WTC11 (cell line): ENCODE measurements around the gene SDC1. TPM values are rescaled to one million over a fixed set of nuclear protein-coding genes. Genes with fewer than 3 reads are reported as not detected.

Source experiments
- ATAC-seq: fragments of 200-7000 bp; cut with Tn5 transposase; 2 replicates; pipeline ENCODE4 v1.10.0; 2021; ENCODE audit warnings: mild to moderate bottlenecking, moderate library complexity
- CTCF ChIA-PET: fragments of 300-600 bp; sonication (Branson Sonifier 250); formaldehyde crosslinking; loops from one replicate; lab custom pipeline; 2021; ENCODE audit warnings: antibody characterized with exemption; lab: Charles Lee
- POLR2A ChIA-PET: fragments of 350-600 bp; sonication (Branson Sonifier 250); formaldehyde crosslinking; loops from one replicate; lab custom pipeline; 2021; ENCODE audit warnings: antibody characterized with exemption; lab: Charles Lee
- DNase-seq: peaks from one replicate; pipeline ENCODE4 v3.0.0; 2021; ENCODE audit warnings: low spot score
- H3K27ac Mint-ChIP-seq: 2 replicates; pipeline ENCODE4 v1.8.0; 2021; ENCODE audit warnings: mixed read lengths
- H3K27me3 Mint-ChIP-seq: 2 replicates; pipeline ENCODE4 v1.8.0; 2021; ENCODE audit warnings: low read depth, mild to moderate bottlenecking, moderate library complexity, mixed read lengths
- H3K36me3 Mint-ChIP-seq: 2 replicates; pipeline ENCODE4 v1.8.0; 2021; ENCODE audit warnings: mixed read lengths
- H3K4me1 Mint-ChIP-seq: 2 replicates; pipeline ENCODE4 v1.8.0; 2022; ENCODE audit warnings: mixed read lengths
- H3K4me3 Mint-ChIP-seq: 2 replicates; pipeline ENCODE4 v1.8.0; 2021; ENCODE audit warnings: mild to moderate bottlenecking, moderate library complexity, mixed read lengths
- H3K9me3 Mint-ChIP-seq: 2 replicates; pipeline ENCODE4 v1.8.0; 2021; ENCODE audit warnings: mixed read lengths
- AR ChIP-seq: fragments of 250-450 bp; sonication (Bioruptor Pico); IDR thresholded peaks from 2 replicates; pipeline ENCODE4 v1.9.0; 2021; ENCODE audit warnings: mild to moderate bottlenecking
- ATF3 ChIP-seq: sonication (generic); formaldehyde crosslinking; conservative IDR thresholded peaks from 2 replicates; pipeline ENCODE4 v1.8.1; 2022; ENCODE audit warnings: mild to moderate bottlenecking, missing genetic modification reagents
- CBFB ChIP-seq: sonication (generic); formaldehyde crosslinking; IDR thresholded peaks from 2 replicates; pipeline ENCODE4 v1.8.1; 2022; ENCODE audit warnings: mild to moderate bottlenecking, low read depth, missing genetic modification reagents
- ERG ChIP-seq: fragments of 250-450 bp; sonication (Bioruptor Pico); IDR thresholded peaks from 2 replicates; pipeline ENCODE4 v1.8.0; 2021; ENCODE audit warnings: mild to moderate bottlenecking
- FOXJ3 ChIP-seq: sonication (generic); formaldehyde crosslinking; IDR thresholded peaks from 2 replicates; pipeline ENCODE4 v1.9.0; 2021; ENCODE audit warnings: missing genetic modification reagents, mild to moderate bottlenecking, borderline replicate concordance
- GRHL2 ChIP-seq: fragments of 250-450 bp; sonication (Bioruptor Pico); IDR thresholded peaks from 2 replicates; pipeline ENCODE4 v1.8.0; 2022; ENCODE audit warnings: mild to moderate bottlenecking, moderate library complexity; ENCODE audit not compliant: insufficient replicate concordance, severe bottlenecking
- IRF1 ChIP-seq: sonication (generic); formaldehyde crosslinking; IDR thresholded peaks from 2 replicates; pipeline ENCODE4 v1.8.0; 2023; ENCODE audit warnings: missing genetic modification reagents
- JUN ChIP-seq: sonication (generic); formaldehyde crosslinking; IDR thresholded peaks from 2 replicates; pipeline ENCODE4 v1.8.0; 2023; ENCODE audit warnings: mild to moderate bottlenecking, missing genetic modification reagents
- KAT7 ChIP-seq: sonication (generic); formaldehyde crosslinking; IDR thresholded peaks from 2 replicates; pipeline ENCODE4 v1.8.1; 2023; ENCODE audit warnings: missing genetic modification reagents, mild to moderate bottlenecking, borderline replicate concordance
- MAX ChIP-seq: sonication (generic); formaldehyde crosslinking; IDR thresholded peaks from 2 replicates; pipeline ENCODE4 v1.8.0; 2022; ENCODE audit warnings: mild to moderate bottlenecking, missing genetic modification reagents
- MXD4 ChIP-seq: fragments of 250-450 bp; sonication (Bioruptor Pico); IDR thresholded peaks from 2 replicates; pipeline ENCODE4 v1.8.0; 2021; ENCODE audit warnings: mild to moderate bottlenecking, moderate library complexity, borderline replicate concordance
- NFE2L1 ChIP-seq: sonication (generic); formaldehyde crosslinking; IDR thresholded peaks from 2 replicates; pipeline ENCODE4 v1.8.1; 2023; ENCODE audit warnings: missing genetic modification reagents
- SOX15 ChIP-seq: fragments of 250-450 bp; sonication (Bioruptor Pico); IDR thresholded peaks from 2 replicates; pipeline ENCODE4 v1.9.0; 2021; ENCODE audit warnings: mild to moderate bottlenecking
- TCF7 ChIP-seq: sonication (generic); formaldehyde crosslinking; IDR thresholded peaks from 2 replicates; pipeline ENCODE4 v1.8.0; 2022; ENCODE audit warnings: mild to moderate bottlenecking, low read depth, missing genetic modification reagents, moderate library complexity
- ZBTB21 ChIP-seq: sonication (generic); formaldehyde crosslinking; IDR thresholded peaks from 2 replicates; pipeline ENCODE4 v1.8.1; 2023; ENCODE audit warnings: mild to moderate bottlenecking, missing genetic modification reagents, borderline replicate concordance
- ZNF232 ChIP-seq: sonication (generic); formaldehyde crosslinking; IDR thresholded peaks from 2 replicates; pipeline ENCODE4 v1.8.0; 2022; ENCODE audit warnings: mild to moderate bottlenecking, missing genetic modification reagents
- ZNF396 ChIP-seq: fragments of 250-450 bp; sonication (Bioruptor Pico); IDR thresholded peaks from 2 replicates; pipeline ENCODE4 v1.8.0; 2021; ENCODE audit warnings: mild to moderate bottlenecking, moderate library complexity, borderline replicate concordance
- ZNF423 ChIP-seq: fragments of 250-450 bp; sonication (Bioruptor Pico); IDR thresholded peaks from 2 replicates; pipeline ENCODE4 v2.1.2; 2022; ENCODE audit warnings: mild to moderate bottlenecking, moderate library complexity
- ZNF425 ChIP-seq: fragments of 250-450 bp; sonication (Bioruptor Pico); conservative IDR thresholded peaks from 2 replicates; pipeline ENCODE4 v1.9.0; 2021; ENCODE audit warnings: mild to moderate bottlenecking
- total RNA-seq: library from RNA; stranded (reverse); gene quantifications from 3 replicates; pipeline ENCODE4 v1.2.3, GENCODE V29; 2021
- TF ChIP-seq, protein P1 (sequence below): sonication (generic); formaldehyde crosslinking; IDR thresholded peaks from 2 replicates; pipeline ENCODE4 v1.8.1; 2023; ENCODE audit warnings: mild to moderate bottlenecking, missing genetic modification reagents, moderate library complexity
- TF ChIP-seq, protein P2 (sequence below): sonication (generic); formaldehyde crosslinking; IDR thresholded peaks from 2 replicates; pipeline ENCODE4 v1.8.1; 2022; ENCODE audit warnings: missing genetic modification reagents, borderline replicate concordance

SDC1 gene
- total RNA-seq, 1 experiment from 2014 or later = 52.6 TPM

- ChIA-PET POLR2A (no interaction called here), CTCF (interaction anchor here (1.8 to 2.1 kb wide), 2 partner anchors 22 to 26 kb away, joined by 7 to 9 read pairs; no protein-coding TSS in a partner anchor)
- H3K9me3 Mint-ChIP-seq = no peaks in the 10 kb centered on the region
- H3K36me3 Mint-ChIP-seq = peaks cover 32% of the 10 kb centered on the region
- DNase-seq = no peak
- ATAC-seq = no peak
- H3K27me3 Mint-ChIP-seq = no peaks in the 10 kb centered on the region
- no peak overlapping the region for H3K4me3 Mint-ChIP-seq
- no peak overlapping the region for H3K27ac Mint-ChIP-seq
- TF ChIP-seq FOXJ3 (CRISPR knock-in tag) = no peak
- TF ChIP-seq SOX15 = no peak
- no peak for TF ChIP-seq MAX
- TF ChIP-seq ZNF396 (CRISPR knock-in tag) = no peak
- TF ChIP-seq KAT7 = no peak
- TF ChIP-seq NFE2L1 (CRISPR knock-in tag) = no peak
- no peak for TF ChIP-seq JUN
- H3K4me1 Mint-ChIP-seq = no peaks in the 10 kb centered on the region
These were observed 39.7 kb upstream of the SDC1 start for GRCh38 chr2:20264629-20265028.

- Mint-ChIP-seq H3K4me3 (no peak overlapping the region), H3K27ac (no peak overlapping the region), H3K36me3 (peaks cover 61% of the 10 kb centered on the region), H3K4me1 (no peaks in the 10 kb centered on the region), H3K27me3 (no peaks in the 10 kb centered on the region), H3K9me3 (no peaks in the 10 kb centered on the region)
- ChIA-PET CTCF (interaction anchor here (1.1 kb wide), 1 partner anchor 33 kb away, joined by 4 read pairs; no protein-coding TSS in a partner anchor), POLR2A (no interaction called here)
- DNase-seq (no peak), ATAC-seq (no peak)
- TF ChIP-seq, protein P1, sequence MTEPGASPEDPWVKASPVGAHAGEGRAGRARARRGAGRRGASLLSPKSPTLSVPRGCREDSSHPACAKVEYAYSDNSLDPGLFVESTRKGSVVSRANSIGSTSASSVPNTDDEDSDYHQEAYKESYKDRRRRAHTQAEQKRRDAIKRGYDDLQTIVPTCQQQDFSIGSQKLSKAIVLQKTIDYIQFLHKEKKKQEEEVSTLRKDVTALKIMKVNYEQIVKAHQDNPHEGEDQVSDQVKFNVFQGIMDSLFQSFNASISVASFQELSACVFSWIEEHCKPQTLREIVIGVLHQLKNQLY (CRISPR knock-in tag) = no peak
- TF ChIP-seq GRHL2 (CRISPR knock-in tag) (no peak), ZNF232 (CRISPR knock-in tag) (no peak), ZNF423 (CRISPR knock-in tag) (no peak)
These were observed 32.5 kb upstream of the SDC1 start for GRCh38 chr2:20257411-20257810.

GRCh38 chr2:20254731-20255130 is 29.8 kb upstream of the SDC1 start:
- DNase-seq (no peak), ATAC-seq (no peak)
- Mint-ChIP-seq H3K27ac (no peak overlapping the region), H3K4me1 (no peaks in the 10 kb centered on the region), H3K36me3 (peaks cover 70% of the 10 kb centered on the region), H3K4me3 (no peak overlapping the region), H3K9me3 (no peaks in the 10 kb centered on the region), H3K27me3 (no peaks in the 10 kb centered on the region)
- ChIA-PET CTCF (no interaction called here), POLR2A (no interaction called here)
- TF ChIP-seq CBFB (no peak), SOX15 (no peak), AR (CRISPR knock-in tag) (no peak), TCF7 (no peak), IRF1 (no peak), ATF3 (CRISPR knock-in tag) (no peak), ZBTB21 (CRISPR knock-in tag) (no peak), MXD4 (CRISPR knock-in tag) (no peak), ERG (no peak), ZNF425 (CRISPR knock-in tag) (no peak), ZNF232 (CRISPR knock-in tag) (no peak)
- TF ChIP-seq, protein P2, sequence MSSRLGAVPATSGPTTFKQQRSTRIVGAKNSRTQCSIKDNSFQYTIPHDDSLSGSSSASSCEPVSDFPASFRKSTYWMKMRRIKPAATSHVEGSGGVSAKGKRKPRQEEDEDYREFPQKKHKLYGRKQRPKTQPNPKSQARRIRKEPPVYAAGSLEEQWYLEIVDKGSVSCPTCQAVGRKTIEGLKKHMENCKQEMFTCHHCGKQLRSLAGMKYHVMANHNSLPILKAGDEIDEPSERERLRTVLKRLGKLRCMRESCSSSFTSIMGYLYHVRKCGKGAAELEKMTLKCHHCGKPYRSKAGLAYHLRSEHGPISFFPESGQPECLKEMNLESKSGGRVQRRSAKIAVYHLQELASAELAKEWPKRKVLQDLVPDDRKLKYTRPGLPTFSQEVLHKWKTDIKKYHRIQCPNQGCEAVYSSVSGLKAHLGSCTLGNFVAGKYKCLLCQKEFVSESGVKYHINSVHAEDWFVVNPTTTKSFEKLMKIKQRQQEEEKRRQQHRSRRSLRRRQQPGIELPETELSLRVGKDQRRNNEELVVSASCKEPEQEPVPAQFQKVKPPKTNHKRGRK (CRISPR knock-in tag) = no peak
